Activated effector memory CD4-positive, alpha-beta T cell treated with Interleukin-2 at 50 U/mL for 16 hours (primary cell): ENCODE data around the gene TSEN34.
"Not testable (repeated sequence)": the region's sequence is repeated elsewhere in the genome, so short reads cannot be mapped to it uniquely, and the experiment has no call there.

ENCODE experiments used
- DNase-seq: peaks from one replicate; pipeline ENCODE4 v3.0.0-alpha.2; 2020

Gene TSEN34

DNA sequence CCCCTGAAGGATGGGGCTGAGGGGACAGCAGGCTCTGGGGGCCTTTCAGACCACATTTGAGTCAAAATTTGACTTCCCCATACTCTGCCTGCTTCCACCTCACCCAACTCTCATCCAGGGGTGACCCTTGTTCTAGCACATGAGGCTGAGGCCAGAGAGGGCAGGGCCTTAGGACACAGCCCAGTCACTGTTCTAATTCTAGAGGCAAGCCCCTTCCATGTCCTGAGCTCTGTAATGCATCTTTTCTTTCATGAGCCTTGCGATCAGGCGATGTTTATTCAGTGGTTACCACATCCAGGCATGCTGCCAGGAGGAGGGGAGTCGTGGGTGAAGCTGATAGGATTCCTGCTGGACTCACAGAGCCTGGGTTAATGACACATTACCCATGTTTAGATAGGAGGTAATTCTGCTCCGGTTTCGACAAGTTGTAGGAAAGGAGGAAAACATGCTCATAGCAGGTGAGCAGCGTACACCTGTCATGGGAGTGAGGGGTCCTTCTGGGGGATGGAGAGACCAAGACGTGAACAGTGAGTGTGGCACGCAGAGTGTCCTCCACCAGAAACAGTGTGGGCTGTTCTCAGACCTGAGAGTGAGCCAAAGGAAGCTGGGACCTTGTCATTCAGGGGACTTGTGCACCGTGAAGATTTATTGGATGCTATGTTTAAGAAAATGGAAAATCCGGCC is 18.8 kb downstream of the TSEN34 start:
- no peak for DNase-seq

DNA sequence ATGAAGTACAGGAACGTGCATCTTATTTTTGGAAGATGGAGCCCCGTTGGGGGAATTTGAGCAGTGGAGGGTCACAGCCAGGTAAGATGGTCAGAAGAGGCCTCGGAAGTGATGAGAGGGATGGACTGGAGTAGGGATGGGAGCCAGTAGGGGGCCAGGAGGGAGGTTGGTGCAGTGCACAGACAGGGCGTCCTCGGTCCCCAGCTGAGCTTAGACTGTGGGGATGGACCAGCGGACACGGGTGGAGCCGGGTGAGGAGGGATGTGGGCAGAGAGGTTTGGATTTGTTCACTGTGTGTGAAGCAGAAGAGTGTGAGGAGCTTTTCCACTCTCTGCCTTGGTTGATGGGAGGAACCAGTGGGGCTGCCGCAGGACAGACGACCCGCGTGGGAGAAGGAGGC is 20.1 kb downstream of the TSEN34 start:
- no peak for DNase-seq

- DNase-seq: not testable (repeated sequence)
These were observed 23.1 kb downstream of the TSEN34 start for GRCh38 chr19:54214217-54214616.

DNA sequence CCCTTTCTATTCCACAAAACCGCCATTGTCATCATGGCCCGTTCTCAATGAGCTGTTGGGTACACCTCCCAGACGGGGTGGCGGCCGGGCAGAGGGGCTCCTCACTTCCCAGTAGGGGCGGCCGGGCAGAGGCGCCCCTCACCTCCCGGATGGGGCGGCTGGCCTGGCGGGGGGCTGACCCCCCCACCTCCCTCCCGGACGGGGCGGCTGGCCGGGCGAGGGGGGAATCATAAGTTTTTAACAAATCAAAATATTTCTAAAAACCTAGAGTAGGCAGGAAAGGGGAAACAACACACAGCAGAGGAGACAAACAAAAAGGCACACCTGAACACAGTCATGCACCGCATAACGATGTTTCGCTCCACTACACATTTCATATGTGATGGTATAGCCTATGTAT is 23.6 kb downstream of the TSEN34 start:
- not testable (repeated sequence) for DNase-seq

- DNase-seq: no peak
These were observed 25.8 kb downstream of the TSEN34 start for GRCh38 chr19:54216869-54217268.

DNA sequence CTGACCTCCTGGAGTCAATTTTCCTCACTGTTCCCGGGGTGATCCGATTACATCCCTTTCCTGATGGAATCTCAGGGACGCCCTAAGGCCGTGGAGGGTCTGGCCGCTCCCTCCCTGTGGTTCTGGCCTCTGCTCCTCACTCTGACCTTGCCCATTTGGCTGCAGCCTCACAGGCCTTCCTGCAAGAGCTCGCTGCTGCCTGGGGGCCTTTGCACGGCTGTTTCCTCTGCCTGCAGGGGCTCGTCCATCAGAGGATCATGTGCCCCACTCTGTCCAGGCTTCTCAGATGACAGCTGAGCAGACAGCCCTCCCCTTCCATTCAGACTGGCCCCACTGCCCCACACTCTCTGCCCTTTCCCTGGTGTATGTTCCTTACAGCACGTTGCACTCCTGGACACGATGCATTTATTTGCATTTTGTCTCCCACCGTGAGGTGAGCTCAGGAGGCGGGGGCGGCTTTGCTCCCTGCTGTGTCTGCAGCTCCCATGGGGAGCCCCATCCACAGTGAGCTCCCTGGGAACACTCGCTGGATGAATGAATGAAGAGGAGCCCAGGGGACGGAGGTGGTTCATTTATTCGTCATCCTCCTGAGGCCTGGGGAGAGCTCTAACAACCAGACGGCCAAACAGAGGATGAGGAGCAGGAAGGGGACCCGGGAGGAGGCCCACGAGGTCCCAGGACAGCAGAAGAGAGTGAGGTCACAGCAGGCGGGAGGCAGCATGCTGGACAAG is 26.6 kb downstream of the TSEN34 start:
- not testable (repeated sequence) for DNase-seq

DNA sequence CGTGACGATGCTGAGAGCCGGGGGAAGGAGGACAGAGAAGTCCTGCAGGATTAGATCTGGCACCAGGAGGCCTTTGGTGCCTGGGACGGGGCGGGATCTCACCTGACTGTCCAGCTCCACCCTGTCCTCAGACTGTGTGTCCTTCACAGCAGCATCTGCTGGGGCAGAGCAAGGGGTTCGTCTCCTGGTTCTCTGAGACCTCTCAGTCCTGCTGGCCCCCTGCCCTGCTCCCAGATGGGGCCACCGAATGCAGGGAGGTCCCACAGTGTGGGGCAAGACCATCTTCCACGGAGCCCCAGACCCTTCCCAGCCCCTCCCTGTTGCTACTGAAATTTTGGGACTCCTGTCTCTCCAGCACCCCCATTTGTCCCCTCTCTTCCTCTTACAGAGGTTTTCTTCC is 27.2 kb downstream of the TSEN34 start:
- no peak for DNase-seq

DNA sequence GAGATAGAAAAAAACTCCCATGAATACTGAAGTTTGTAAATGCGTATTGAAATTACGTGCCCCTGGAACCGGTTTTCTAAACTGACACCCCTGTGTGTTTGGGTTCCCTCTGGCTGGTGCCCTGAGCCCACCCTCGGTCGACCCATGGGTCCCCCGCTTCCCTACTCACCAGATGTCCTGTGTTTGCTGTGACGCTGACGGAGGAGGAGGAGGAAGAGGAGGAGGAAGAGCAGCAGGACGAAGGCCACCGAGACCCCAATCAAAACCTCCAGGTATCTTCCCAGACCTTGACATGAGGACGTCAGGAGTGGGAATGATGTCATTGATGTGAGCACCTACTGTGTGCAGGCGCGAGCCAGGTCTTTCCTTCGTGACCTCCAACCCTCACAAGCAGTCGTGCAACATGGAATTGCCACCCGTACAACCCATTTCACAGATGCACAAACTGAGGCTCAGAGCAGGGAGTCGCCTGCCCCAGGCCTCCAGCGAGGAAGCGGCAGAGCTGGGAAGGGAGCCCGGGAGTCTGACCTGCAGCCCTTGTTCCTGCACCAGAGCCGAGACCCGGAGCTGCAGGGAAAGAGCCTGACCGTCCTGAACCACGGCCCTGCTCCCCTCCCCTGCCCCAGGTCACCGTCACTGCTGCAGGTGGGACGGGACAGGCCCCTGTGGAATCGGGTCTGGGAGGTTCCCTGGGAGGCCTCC is 28.0 kb downstream of the TSEN34 start:
- DNase-seq: no peak

DNA sequence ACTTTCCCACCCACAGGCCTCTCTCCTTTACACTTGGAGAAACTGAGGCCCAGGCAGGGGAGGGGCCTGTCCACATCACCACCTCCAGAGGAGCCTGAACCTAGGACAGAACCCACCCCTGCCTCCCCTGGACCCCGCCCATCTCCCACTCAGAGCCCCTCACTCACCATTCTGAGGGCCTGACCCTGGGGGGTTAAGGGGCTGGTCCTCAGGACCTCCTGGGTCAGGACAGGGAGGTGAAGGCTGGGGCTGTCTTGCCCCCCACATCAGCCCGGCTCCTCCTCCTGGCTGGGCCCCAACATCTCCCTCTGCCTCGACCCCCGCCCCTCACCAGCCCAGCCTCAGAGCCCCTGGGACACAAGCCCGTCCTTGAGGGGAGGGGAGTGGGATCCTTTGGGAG is 28.6 kb downstream of the TSEN34 start:
- DNase-seq: not testable (repeated sequence)

- not testable (repeated sequence) for DNase-seq
These were observed 30.8 kb downstream of the TSEN34 start for GRCh38 chr19:54221947-54222346.

DNA sequence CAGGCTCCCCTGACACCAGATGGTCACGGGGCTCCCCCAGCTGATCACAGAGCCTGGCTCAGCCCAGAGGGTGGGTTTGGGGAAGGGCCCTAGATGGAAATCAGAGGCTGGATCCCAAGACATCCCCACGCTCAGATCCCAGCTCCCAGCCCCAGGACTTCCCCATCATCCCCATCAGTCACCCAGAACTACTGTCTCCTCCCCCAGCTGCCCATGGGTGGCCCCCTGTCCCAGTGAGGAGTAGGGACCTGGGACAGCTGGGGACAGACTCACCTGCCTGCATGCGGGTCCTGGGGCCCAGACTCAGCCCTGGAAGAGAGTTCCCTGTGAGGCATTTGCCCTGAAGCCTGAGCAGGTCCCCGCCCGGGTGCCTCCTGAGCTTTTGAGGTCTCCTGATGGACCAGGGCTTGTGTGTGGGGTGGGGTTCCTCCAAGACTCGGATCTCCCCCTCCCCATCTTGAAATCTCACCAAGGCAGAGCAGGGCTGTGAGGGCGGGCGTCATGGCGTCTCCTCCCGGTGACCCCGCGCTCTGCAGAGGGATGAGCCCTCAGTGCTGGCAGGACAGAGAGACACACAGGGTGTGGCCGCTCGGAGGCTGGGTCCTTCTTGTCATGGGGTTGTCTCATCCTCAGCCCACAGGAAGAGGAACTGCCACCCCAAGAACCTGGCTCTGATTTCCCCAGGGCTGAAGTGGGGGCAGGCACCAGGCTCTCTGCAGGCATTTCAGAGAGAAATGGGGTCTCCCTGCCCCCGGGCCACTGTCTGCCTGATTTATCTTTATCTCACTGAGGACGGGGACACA is 31.6 kb downstream of the TSEN34 start, which contains the start of gene LILRB3:
Gene LILRB3, minus strand, starts transcription at position 534 of the 803 bp plus-strand sequence. Its CDS starts 31 bp downstream, at position 503.
- not testable (repeated sequence) for DNase-seq

GRCh38 chr19:54223277-54223936 is 32.3 kb downstream of the TSEN34 start:
- DNase-seq: not testable (repeated sequence)

DNA sequence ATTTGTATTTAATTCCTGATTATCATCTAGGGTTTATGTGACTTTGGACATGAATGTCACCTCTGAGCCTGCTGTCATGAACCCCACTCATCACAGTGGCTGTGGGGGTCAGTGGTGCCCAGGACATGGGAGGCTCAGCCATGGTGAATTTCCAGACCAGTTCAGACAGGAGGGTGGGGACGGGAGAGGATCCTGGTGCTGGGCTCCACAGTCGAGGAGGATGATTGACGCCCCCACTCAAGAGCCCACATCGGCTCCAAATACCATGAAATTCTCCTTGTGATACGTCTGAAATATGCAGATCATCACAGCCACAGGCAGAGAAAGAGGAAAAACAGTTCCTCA is 32.8 kb downstream of the TSEN34 start:
- not testable (repeated sequence) for DNase-seq

DNA sequence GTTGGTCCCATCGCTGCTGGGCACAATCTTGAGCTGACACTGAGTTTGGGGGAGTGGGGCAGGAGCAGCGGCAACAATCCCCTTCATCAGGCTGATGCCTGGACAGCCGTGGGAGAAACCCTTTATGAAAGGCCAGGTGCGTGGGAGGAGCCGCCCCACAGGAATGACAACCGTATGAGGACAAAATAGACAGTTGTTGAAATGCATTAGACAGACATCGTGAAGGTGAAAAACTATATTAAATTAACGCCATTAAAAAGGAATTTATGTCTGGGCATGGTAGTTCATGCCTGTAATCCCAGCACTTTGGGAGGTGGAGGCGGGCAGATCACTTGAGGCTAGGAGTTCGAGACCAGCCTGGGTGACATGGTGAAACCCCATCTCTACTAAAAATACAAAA is 33.5 kb downstream of the TSEN34 start:
- DNase-seq: not testable (repeated sequence)

- DNase-seq: no peak
These were observed 38.0 kb downstream of the TSEN34 start for GRCh38 chr19:54229146-54229545.

DNA sequence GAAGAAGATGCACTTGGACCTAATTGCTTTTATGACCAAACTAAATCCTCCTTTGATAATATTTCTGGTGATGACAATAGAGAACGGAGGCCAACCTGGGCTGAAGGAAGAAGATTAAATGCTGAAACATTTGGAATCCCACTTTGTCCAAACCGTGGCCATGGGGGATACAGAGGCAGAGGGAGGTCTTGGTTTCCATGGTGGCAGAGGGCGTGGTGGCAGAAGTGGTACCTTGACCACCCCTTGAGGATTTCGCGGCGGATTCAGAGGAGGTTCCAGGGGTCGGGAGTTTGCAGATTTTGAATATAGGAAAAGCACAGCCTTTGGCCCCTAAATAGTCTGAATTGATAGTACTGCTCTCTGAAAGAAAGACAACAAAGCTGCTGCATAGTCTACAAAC is 38.9 kb downstream of the TSEN34 start:
- no peak for DNase-seq

GRCh38 chr19:54231077-54231931 is 40.2 kb downstream of the TSEN34 start:
- peak; percentile 75 for DNase-seq

DNA sequence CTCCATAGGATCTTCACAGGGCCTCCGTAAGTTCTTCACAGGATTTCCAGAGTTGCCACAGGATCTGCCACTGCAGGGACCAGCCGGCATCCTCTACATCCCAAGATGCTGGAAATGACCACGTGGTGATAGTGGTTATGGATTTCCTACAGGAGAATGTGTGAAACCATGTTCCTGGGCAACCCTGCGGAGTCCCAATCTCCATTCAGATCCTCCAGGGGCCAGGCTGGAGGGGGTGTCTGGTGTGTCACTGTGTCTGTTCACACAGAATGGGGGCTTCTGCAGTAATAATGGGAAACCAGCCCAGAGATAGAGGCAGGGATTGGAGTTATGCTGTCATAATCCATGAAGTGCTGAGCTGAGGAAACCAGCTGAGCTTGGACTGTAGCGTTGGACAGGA is 42.8 kb downstream of the TSEN34 start:
- no peak for DNase-seq

- not testable (repeated sequence) for DNase-seq
These were observed 48.6 kb downstream of the TSEN34 start for GRCh38 chr19:54239491-54240371.
